H9 (cell line): ENCODE measurements around the gene PTCD2. TPM values are rescaled to one million over a fixed set of nuclear protein-coding genes. Genes with fewer than 3 reads are reported as not detected.
A peak's percentile ranks its signal among the peaks of the same experiment; 100 is the strongest.

ENCODE experiments used
- DNase-seq: peaks from one replicate; pipeline ENCODE4 v3.0.0-alpha.2; 2017
- H2AFZ ChIP-seq: one replicate; pipeline ENCODE4 v1.6.1; 2013; ENCODE audit warnings: mild to moderate bottlenecking, low read length, control low read depth, moderate library complexity
- H2AK5ac ChIP-seq: 2 replicates; pipeline ENCODE4 v1.6.1; 2013; ENCODE audit warnings: low read length, control low read depth, mixed read lengths; ENCODE audit not compliant: insufficient read length
- H2BK120ac ChIP-seq: one replicate; pipeline ENCODE4 v1.6.1; 2013; ENCODE audit warnings: low read depth, mild to moderate bottlenecking, low read length, control low read depth, inconsistent platforms; ENCODE audit not compliant: poor library complexity, severe bottlenecking
- H2BK12ac ChIP-seq: 2 replicates; pipeline ENCODE4 v1.6.1; 2013; ENCODE audit warnings: low read length, control low read depth, mixed read lengths, low read depth; ENCODE audit not compliant: insufficient read length
- H2BK15ac ChIP-seq: 2 replicates; pipeline ENCODE4 v1.6.1; 2013; ENCODE audit warnings: low read depth, low read length, control low read depth
- H2BK20ac ChIP-seq: one replicate; pipeline ENCODE4 v1.6.1; 2013; ENCODE audit warnings: low read depth, mild to moderate bottlenecking, low read length, control low read depth, inconsistent platforms; ENCODE audit not compliant: poor library complexity, severe bottlenecking
- H2BK5ac ChIP-seq: 2 replicates; pipeline ENCODE4 v1.6.1; 2013; ENCODE audit warnings: low read length, control low read depth, mixed read lengths; ENCODE audit not compliant: insufficient read length
- H3K14ac ChIP-seq: 2 replicates; pipeline ENCODE4 v1.6.1; 2013; ENCODE audit warnings: low read length, control low read depth; ENCODE audit not compliant: insufficient read depth
- H3K18ac ChIP-seq: 2 replicates; pipeline ENCODE4 v1.6.1; 2013; ENCODE audit warnings: low read depth, mild to moderate bottlenecking, mixed read lengths, low read length, control low read depth; ENCODE audit not compliant: insufficient read length
- H3K23ac ChIP-seq: 2 replicates; pipeline ENCODE4 v1.6.1; 2013; ENCODE audit warnings: low read length, control low read depth, mixed read lengths, low read depth; ENCODE audit not compliant: insufficient read length
- H3K23me2 ChIP-seq: 2 replicates; pipeline ENCODE4 v1.6.1; 2013; ENCODE audit warnings: low read depth, mild to moderate bottlenecking, mixed read lengths, low read length, control low read depth; ENCODE audit not compliant: insufficient read length, poor library complexity, severe bottlenecking
- H3K27ac ChIP-seq: 2 replicates; pipeline ENCODE4 v1.5.1; 2013; ENCODE audit warnings: low read length, control low read depth, mixed read lengths, low read depth; ENCODE audit not compliant: insufficient read length
- H3K27me3 ChIP-seq: 2 replicates; pipeline ENCODE4 v1.6.1; 2013; ENCODE audit warnings: low read length, control low read depth, inconsistent platforms; ENCODE audit not compliant: insufficient read depth
- H3K4ac ChIP-seq: 2 replicates; pipeline ENCODE4 v1.6.1; 2013; ENCODE audit warnings: low read depth, mild to moderate bottlenecking, control low read depth, inconsistent platforms, low read length, moderate library complexity
- H3K4me1 ChIP-seq: 2 replicates; pipeline ENCODE4 v1.6.1; 2013; ENCODE audit warnings: low read length, control low read depth, inconsistent platforms; ENCODE audit not compliant: insufficient read depth
- H3K4me2 ChIP-seq: 2 replicates; pipeline ENCODE4 v1.6.1; 2013; ENCODE audit warnings: low read length, control low read depth, mixed read lengths; ENCODE audit not compliant: insufficient read length, insufficient read depth
- H3K56ac ChIP-seq: 2 replicates; pipeline ENCODE4 v1.6.1; 2013; ENCODE audit warnings: low read depth, mild to moderate bottlenecking, mixed read lengths, low read length, control low read depth; ENCODE audit not compliant: insufficient read length
- H3K79me1 ChIP-seq: 2 replicates; pipeline ENCODE4 v1.6.1; 2013; ENCODE audit warnings: low read depth, mild to moderate bottlenecking, moderate library complexity, low read length, control low read depth, inconsistent platforms; ENCODE audit not compliant: insufficient read depth, poor library complexity, severe bottlenecking
- H3K79me2 ChIP-seq: 2 replicates; pipeline ENCODE4 v1.6.1; 2013; ENCODE audit warnings: low read length, control low read depth, inconsistent platforms; ENCODE audit not compliant: insufficient read depth
- H3K9ac ChIP-seq: 2 replicates; pipeline ENCODE4 v1.6.1; 2013; ENCODE audit warnings: low read length, control low read depth, mixed read lengths; ENCODE audit not compliant: insufficient read length; ENCODE audit errors: extremely low read depth
- H3K9me3 ChIP-seq: one replicate; pipeline ENCODE4 v1.6.1; 2013; ENCODE audit warnings: low read depth, low read length, inconsistent platforms; ENCODE audit not compliant: control insufficient read depth
- H3T11ph ChIP-seq: one replicate; pipeline ENCODE4 v1.6.1; 2013; ENCODE audit warnings: mild to moderate bottlenecking, low read length, control low read depth, inconsistent platforms
- H4K20me1 ChIP-seq: one replicate; pipeline ENCODE4 v1.6.1; 2013; ENCODE audit not compliant: control insufficient read depth, insufficient read length, insufficient read depth
- H4K5ac ChIP-seq: 2 replicates; pipeline ENCODE4 v1.6.1; 2013; ENCODE audit warnings: low read depth, mild to moderate bottlenecking, mixed read lengths, low read length, control low read depth; ENCODE audit not compliant: insufficient read length
- H4K8ac ChIP-seq: replicated peaks from 2 replicates; pipeline ENCODE4 v1.6.1; 2013; ENCODE audit warnings: low read length, control low read depth, mixed read lengths, low read depth; ENCODE audit not compliant: insufficient read length
- H4K91ac ChIP-seq: 2 replicates; pipeline ENCODE4 v1.6.1; 2013; ENCODE audit warnings: low read depth, mild to moderate bottlenecking, moderate library complexity, mixed read lengths, low read length, control low read depth; ENCODE audit not compliant: insufficient read length
- H3K27ac Mint-ChIP-seq, 3 experiments: 2 replicates in 2 of 3; 3 replicates in 1 of 3; pipeline ENCODE4 v1.8.0; 2020 to 2021; ENCODE audit warnings: mixed read lengths in 3 of 3, mild to moderate bottlenecking in 1 of 3, moderate library complexity in 1 of 3
- H3K27me3 Mint-ChIP-seq: 2 replicates; pipeline ENCODE4 v1.8.0; 2021; ENCODE audit warnings: low read depth, mild to moderate bottlenecking, moderate library complexity, mixed read lengths
- H3K36me3 Mint-ChIP-seq, 3 experiments: 2 replicates in 2 of 3; 3 replicates in 1 of 3; pipeline ENCODE4 v1.8.0; 2020 to 2021; ENCODE audit warnings: low read depth in 3 of 3, mixed read lengths in 3 of 3; ENCODE audit not compliant: insufficient read depth in 1 of 3
- H3K4me1 Mint-ChIP-seq, 2 experiments: 2 replicates each; pipeline ENCODE4 v1.8.0; 2020; ENCODE audit warnings: mixed read lengths in 2 of 2
- H3K4me3 Mint-ChIP-seq, 2 experiments: 2 replicates in 1 of 2; 3 replicates in 1 of 2; pipeline ENCODE4 v1.8.0; 2020 to 2021; ENCODE audit warnings: mild to moderate bottlenecking in 2 of 2, mixed read lengths in 2 of 2, moderate library complexity in 1 of 2
- H3K9me3 Mint-ChIP-seq, 2 experiments: 2 replicates in 1 of 2; 3 replicates in 1 of 2; pipeline ENCODE4 v1.8.0; 2020; ENCODE audit warnings: mild to moderate bottlenecking in 2 of 2, mixed read lengths in 2 of 2, moderate library complexity in 1 of 2
- CTCF ChIP-seq: fragments of 200-600 bp; sonication (generic); conservative IDR thresholded peaks from 3 replicates; pipeline ENCODE4 v1.8.0; 2021; ENCODE audit warnings: antibody characterized with exemption, mild to moderate bottlenecking
- WGBS: extraction: QIAGEN DNeasy Blood & Tissue Kit; methylation state at CpG from one replicate; pipeline ENCODE4 v1.1.7; 2013; ENCODE audit warnings: missing lambda C conversion rate, low lambda C conversion rate, mixed read lengths; ENCODE audit not compliant: insufficient read length; ENCODE audit errors: extremely low coverage; 5-methylcytosine and 5-hydroxymethylcytosine counted together
- total RNA-seq: library from RNA; stranded (reverse); gene quantifications from 2 replicates; pipeline ENCODE4 v1.2.1, GENCODE V29; 2021

Gene PTCD2
- total RNA-seq, 1 experiment from 2014 or later: 12.7 TPM

GRCh38 chr5:72379936-72380335, 59.8 kb downstream of the PTCD2 start:
- H2BK20ac ChIP-seq: no peak overlapping the region
- no peaks in the 10 kb centered on the region for H4K20me1 ChIP-seq
- no peak overlapping the region for H3K4me2 ChIP-seq
- no peaks in the 10 kb centered on the region for H3K9me3 Mint-ChIP-seq
- H2BK12ac ChIP-seq: no peak overlapping the region
- H3K18ac ChIP-seq: no peak overlapping the region
- no peak overlapping the region for H3K9ac ChIP-seq
- no peak overlapping the region for H4K91ac ChIP-seq
- peaks cover 9% of the 10 kb centered on the region for H3K27me3 Mint-ChIP-seq
- no peak overlapping the region for H3K27ac ChIP-seq
- H4K5ac ChIP-seq: no peak overlapping the region
- no peak overlapping the region for H3K4me3 Mint-ChIP-seq
- no peaks in the 10 kb centered on the region for H3K79me2 ChIP-seq
- no peaks in the 10 kb centered on the region for H3K36me3 Mint-ChIP-seq
- H3K4ac ChIP-seq: no peak overlapping the region
- H3K23ac ChIP-seq: no peak overlapping the region
- no peak overlapping the region for H2BK5ac ChIP-seq
- no peaks in the 10 kb centered on the region for H3K9me3 ChIP-seq
- no peak overlapping the region for H2AK5ac ChIP-seq
- no peaks in the 10 kb centered on the region for H3K4me1 ChIP-seq
- no peak overlapping the region for H3T11ph ChIP-seq
- H2BK120ac ChIP-seq: no peak overlapping the region
- H3K56ac ChIP-seq: no peak overlapping the region
- no peak overlapping the region for H2BK15ac ChIP-seq
- H3K27ac Mint-ChIP-seq: peak overlapping the region in 1 of 3 experiments; percentile 2; a peak in 1 of 7 replicates
- no CpG with 5 or more reads among the region's 10 CpGs for WGBS
- H3K27me3 ChIP-seq: no peaks in the 10 kb centered on the region; the same call in 1 of the 2 replicates
- H2AFZ ChIP-seq: no peak overlapping the region
- H3K14ac ChIP-seq: no peak overlapping the region
- no peaks in the 10 kb centered on the region for H3K23me2 ChIP-seq
- no peak for DNase-seq
- H3K4me1 Mint-ChIP-seq: peaks cover 4 to 9% of the 10 kb centered on the region in 2 experiments; a peak in 2 of 4 replicates
- no peak for TF ChIP-seq CTCF
- H4K8ac ChIP-seq: no peak overlapping the region
- no peaks in the 10 kb centered on the region for H3K79me1 ChIP-seq
